Kidney epithelial cell (primary cell): Measurements from ENCODE around the gene MRGPRX3. TPM values are rescaled to one million over a fixed set of nuclear protein-coding genes. Genes with fewer than 3 reads are reported as not detected.
A peak's percentile ranks its signal among the peaks of the same experiment; 100 is the strongest.

Experiments
- DNase-seq: peaks from one replicate; pipeline ENCODE4 v3.0.0-alpha.2; 2010; ENCODE audit warnings: low read depth
- H3K27me3 ChIP-seq: 2 replicates; pipeline ENCODE4 v1.6.0; 2011; ENCODE audit warnings: low read length; ENCODE audit not compliant: control insufficient read depth, insufficient read depth
- H3K36me3 ChIP-seq: 2 replicates; pipeline ENCODE4 v1.5.1; 2011; ENCODE audit warnings: low read length; ENCODE audit not compliant: control insufficient read depth, insufficient read depth
- H3K4me3 ChIP-seq: 2 replicates; pipeline ENCODE4 v1.5.1; 2011; ENCODE audit warnings: low read depth, mild to moderate bottlenecking, control low read depth, low read length
- CTCF ChIP-seq: IDR thresholded peaks from 2 replicates; pipeline ENCODE4 v1.5.1; 2011; ENCODE audit warnings: mild to moderate bottlenecking, moderate library complexity, low read length, control low read depth, inconsistent platforms; ENCODE audit not compliant: insufficient read depth, poor library complexity, severe bottlenecking
- total RNA-seq: library from RNA; depleted of rRNA; stranded (reverse); fragments of >200 nt; gene quantifications from 2 replicates; pipeline ENCODE4 v1.2.3, GENCODE V29; 2015

Gene MRGPRX3
- total RNA-seq, 1 donor from 2014 or later: not detected

GRCh38 chr11:18144243-18144642, 11.9 kb downstream of the MRGPRX3 start:
- DNase-seq: no peak
- Histone ChIP-seq H3K36me3 (no peaks in the 10 kb centered on the region), H3K27me3 (no peaks in the 10 kb centered on the region), H3K4me3 (no peak overlapping the region)
- TF ChIP-seq CTCF: no peak

- Histone ChIP-seq H3K4me3 (no peak overlapping the region), H3K27me3 (no peaks in the 10 kb centered on the region), H3K36me3 (no peaks in the 10 kb centered on the region)
- DNase-seq: no peak
- TF ChIP-seq CTCF: peak; percentile 19
These were observed 12.7 kb downstream of the MRGPRX3 start for GRCh38 chr11:18145025-18145424.

DNA sequence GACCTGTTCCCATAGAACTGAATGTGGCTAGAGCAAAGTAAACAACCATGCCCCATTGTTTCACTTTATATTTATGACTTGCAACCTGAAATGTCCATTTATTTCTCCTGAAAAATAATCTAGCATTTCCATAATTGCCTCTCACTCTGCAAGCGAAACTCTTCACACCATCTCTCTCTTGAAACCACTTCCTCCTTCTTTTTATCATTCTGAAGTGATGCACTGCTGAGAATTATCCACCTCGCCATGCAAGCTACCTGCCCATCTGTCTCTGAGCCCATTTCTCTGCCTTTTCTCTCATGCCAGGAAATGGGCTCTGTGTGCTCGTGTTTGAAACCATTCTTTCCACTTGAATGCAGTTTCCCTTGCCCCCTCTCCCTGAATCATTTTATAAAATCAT, 13.5 kb downstream of the MRGPRX3 start:
- DNase-seq: no peak
- TF ChIP-seq CTCF: no peak

DNA sequence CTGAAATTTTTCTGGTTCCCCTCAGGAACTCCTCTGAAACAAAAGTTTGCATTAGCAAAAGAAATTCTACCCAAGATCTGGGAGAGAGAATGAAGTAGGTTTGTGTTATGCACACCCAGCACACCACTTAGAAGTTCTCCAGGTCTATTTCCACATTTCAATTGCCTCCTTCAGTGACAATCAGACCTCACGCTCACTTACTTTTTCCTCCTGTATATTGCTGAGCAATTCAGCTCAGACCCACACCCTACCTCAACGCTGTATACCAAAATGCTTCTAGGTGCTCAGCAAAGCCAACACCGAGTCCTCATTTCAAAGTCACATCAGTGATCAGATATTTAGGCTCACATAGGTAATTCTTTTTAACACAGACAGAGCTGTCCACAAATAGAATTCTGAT, 19.2 kb downstream of the MRGPRX3 start:
- Histone ChIP-seq H3K27me3 (no peaks in the 10 kb centered on the region), H3K4me3 (no peak overlapping the region), H3K36me3 (no peaks in the 10 kb centered on the region)
- TF ChIP-seq CTCF: no peak
- DNase-seq: no peak

More for the DNA sequence above, 13.5 kb downstream of the MRGPRX3 start:
- no peaks in the 10 kb centered on the region for H3K27me3 ChIP-seq
- H3K36me3 ChIP-seq: no peaks in the 10 kb centered on the region
- no peak overlapping the region for H3K4me3 ChIP-seq

GRCh38 chr11:18168372-18168771, 36.0 kb downstream of the MRGPRX3 start:
- no peaks in the 10 kb centered on the region for H3K27me3 ChIP-seq
- H3K4me3 ChIP-seq: no peak overlapping the region
- no peaks in the 10 kb centered on the region for H3K36me3 ChIP-seq
- DNase-seq: no peak
- TF ChIP-seq CTCF: no peak

- peak; percentile 49 for TF ChIP-seq CTCF
- Histone ChIP-seq H3K27me3 (no peaks in the 10 kb centered on the region), H3K36me3 (no peaks in the 10 kb centered on the region), H3K4me3 (no peak overlapping the region)
- no peak for DNase-seq
These were observed 39.1 kb downstream of the MRGPRX3 start for GRCh38 chr11:18171377-18172000.
